C4-2B (cell line): ENCODE measurements around the gene BIRC6.
"Not testable (repeated sequence)": the region's sequence is repeated elsewhere in the genome, so short reads cannot be mapped to it uniquely, and the experiment has no call there.

Experiments used
- H3K27ac ChIP-seq: fragments of 450-650 bp; 2 replicates; pipeline ENCODE4 v1.5.1; 2017
- CTCF ChIP-seq: fragments of 450-650 bp; conservative IDR thresholded peaks from 2 replicates; pipeline ENCODE4 v1.5.1; 2017; ENCODE audit warnings: mild to moderate bottlenecking
- ZFX ChIP-seq: fragments of 450-650 bp; IDR thresholded peaks from 2 replicates; pipeline ENCODE4 v1.6.1; 2017

The BIRC6 gene

DNA sequence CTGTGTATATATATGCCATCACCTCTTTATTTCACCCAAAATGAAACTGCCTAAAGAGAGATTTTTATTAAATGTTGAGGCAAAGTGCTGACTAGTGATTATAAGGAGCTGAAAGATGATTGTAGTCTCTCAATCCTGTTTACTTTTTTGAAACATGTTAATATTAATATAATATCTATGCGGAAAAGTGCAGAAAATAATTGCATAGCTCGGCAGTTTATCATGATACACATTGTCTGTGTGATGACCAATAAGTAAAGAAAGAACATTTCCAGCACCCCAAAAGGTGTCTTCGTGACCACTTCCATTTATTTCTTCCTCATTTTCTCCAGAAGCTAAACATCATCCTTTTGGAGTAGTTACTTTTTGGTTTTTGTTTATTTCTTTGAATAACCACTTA is 99.0 kb downstream of the BIRC6 start:
- TF ChIP-seq ZFX (no peak), CTCF (no peak)
- H3K27ac ChIP-seq: no peak overlapping the region

DNA sequence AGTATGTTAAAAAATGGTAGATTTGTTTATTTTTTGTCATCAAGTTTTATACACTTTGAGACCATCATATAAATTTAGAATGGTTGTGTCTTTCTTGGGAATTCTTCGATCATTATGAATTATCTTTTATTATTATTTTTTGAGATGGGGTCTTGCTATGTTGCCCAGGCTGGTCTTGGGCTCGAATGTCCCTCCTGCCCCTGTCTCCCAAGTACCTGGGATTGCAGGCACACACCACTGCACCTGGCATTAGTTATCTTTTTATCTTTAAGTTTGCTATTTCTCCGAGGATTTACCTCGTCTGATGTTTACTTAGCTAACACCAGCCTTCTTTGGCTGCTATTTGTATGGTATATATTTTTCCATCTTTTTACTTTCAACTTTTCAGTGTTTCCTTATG is 100.0 kb downstream of the BIRC6 start:
- H3K27ac ChIP-seq: no peak overlapping the region
- TF ChIP-seq ZFX (no peak), CTCF (no peak)

DNA sequence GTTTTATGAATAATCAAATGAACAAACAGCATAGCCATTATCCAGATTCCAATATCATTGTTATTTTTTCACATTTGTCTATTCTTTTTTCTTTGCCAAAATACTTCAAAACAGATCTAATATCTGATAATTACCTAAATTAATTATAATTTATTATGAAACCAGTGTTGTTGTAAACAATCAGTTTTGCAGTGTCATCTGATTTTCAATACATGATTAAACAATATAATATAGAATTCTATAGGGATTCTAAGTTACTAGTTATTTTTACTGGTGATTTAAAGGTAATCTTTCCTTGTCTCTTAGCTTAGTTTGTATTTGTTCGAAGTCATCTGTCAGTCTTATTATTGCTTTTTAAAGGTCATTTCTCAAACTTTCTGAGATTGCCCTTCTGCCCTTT is 101.0 kb downstream of the BIRC6 start:
- no peak overlapping the region for H3K27ac ChIP-seq
- TF ChIP-seq CTCF: no peak

DNA sequence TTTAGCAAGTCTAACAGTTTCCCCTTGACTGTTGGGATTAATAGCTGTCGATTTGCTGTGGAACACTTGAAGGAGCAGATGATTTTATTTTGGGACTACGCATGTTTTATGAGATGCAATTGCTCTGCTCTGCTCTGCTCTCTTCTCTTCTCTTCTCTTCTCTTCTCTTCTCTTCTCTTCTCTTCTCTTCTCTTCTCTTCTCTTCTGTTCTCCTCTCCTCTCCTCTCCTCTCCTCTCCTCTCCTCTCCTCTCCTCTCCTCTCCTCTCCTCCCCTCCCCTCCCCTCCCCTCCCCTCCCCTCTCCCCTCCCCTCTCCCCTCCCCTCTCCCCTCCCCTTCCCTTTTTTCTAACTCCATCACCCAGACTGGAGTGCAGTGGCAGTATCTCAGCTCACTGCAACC is 104.0 kb downstream of the BIRC6 start:
- H3K27ac ChIP-seq: not testable (repeated sequence)

- no peak for TF ChIP-seq CTCF
- TF ChIP-seq ZFX: no peak
- no peak overlapping the region for H3K27ac ChIP-seq
Observed at GRCh38 chr2:32463110-32463509, 106.3 kb downstream of the BIRC6 start.

DNA sequence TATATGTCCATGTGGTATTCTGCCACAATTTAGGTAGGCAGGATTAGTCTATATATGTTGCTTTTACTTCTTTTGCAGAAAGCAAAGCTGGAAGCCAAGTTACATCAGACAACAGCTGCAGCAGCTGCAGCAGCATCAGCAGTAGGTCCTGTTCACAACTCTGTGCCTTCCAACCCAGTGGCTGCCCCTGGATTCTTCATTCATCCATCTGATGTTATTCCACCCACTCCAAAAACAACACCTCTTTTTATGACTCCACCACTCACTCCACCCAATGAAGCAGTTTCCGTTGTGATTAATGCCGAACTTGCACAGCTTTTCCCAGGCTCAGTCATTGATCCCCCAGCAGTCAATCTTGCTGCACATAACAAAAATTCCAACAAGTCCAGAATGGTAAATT is 107.6 kb downstream of the BIRC6 start:
- TF ChIP-seq CTCF: no peak
- no peak overlapping the region for H3K27ac ChIP-seq

GRCh38 chr2:32472605-32473004 is 115.8 kb downstream of the BIRC6 start:
- no peak overlapping the region for H3K27ac ChIP-seq
- TF ChIP-seq CTCF (no peak), ZFX (no peak)

DNA sequence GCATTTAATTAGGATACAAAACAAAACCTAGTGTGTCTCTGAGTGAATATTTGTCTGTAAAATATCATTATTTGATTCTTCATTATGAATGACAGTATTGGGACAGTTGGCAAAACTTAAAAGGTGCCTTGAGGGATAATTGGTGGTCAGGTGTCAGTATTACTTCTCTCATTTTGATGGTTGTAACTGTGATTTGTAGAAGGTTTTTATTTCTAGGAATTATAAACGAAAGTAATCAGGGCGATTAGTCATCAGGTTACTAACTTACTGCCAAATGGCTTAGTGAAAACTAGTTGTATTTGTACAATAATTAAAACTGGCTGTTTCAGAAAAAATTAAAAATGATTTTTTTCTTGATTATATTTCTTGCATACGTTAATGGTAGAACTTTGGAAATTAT is 117.6 kb downstream of the BIRC6 start:
- no peak overlapping the region for H3K27ac ChIP-seq
- no peak for TF ChIP-seq CTCF
- TF ChIP-seq ZFX: no peak
